ENCODE data around the gene OLFML1.

GRCh38 chr11:7437696-7438095 lies 47.6 kb upstream of the OLFML1 start:
- TF ChIP-seq CTCF (IDR thresholded peaks at IDR 0.05; ENCODE audit: poor library complexity, severe bottlenecking) = no peak
- no peak for TF ChIP-seq RAD21 (conservative IDR thresholded peaks at IDR 0.05)
- no peak for TF ChIP-seq TAF1 (IDR thresholded peaks at IDR 0.05; ENCODE audit: low read depth)
- TF ChIP-seq POLR2AphosphoS5 (IDR thresholded peaks at IDR 0.05) = no peak
- no peak for TF ChIP-seq SMC3 (conservative IDR thresholded peaks at IDR 0.05; ENCODE audit: poor library complexity)
- no peak for TF ChIP-seq EZH2 (IDR thresholded peaks at IDR 0.05; ENCODE audit: borderline replicate concordance, insufficient read depth, low read length, poor library complexity, severe bottlenecking)
- no peak for TF ChIP-seq EP300 (conservative IDR thresholded peaks at IDR 0.05; ENCODE audit: poor library complexity, severe bottlenecking)

All from neural cell (in vitro differentiated cells).